BE2C (cell line): Measurements from ENCODE around the gene SLC24A3.

Experiments used
- DNase-seq: peaks from one replicate; pipeline ENCODE4 v3.0.0-alpha.2; 2020
- H3K27me3 ChIP-seq: fragments of 250-450 bp; sonication (Bioruptor Pico); 2 replicates; pipeline ENCODE4 v1.5.1; 2020; ENCODE audit warnings: mild to moderate bottlenecking
- H3K36me3 ChIP-seq: fragments of 250-450 bp; sonication (Bioruptor Pico); 2 replicates; pipeline ENCODE4 v1.5.1; 2020; ENCODE audit warnings: mild to moderate bottlenecking
- H3K4me1 ChIP-seq: fragments of 250-450 bp; sonication (Bioruptor Pico); 2 replicates; pipeline ENCODE4 v1.5.1; 2020
- H3K4me3 ChIP-seq: 2 replicates; pipeline ENCODE4 v1.5.1; 2011; ENCODE audit warnings: low read depth, low read length
- H3K9me3 ChIP-seq: fragments of 250-450 bp; sonication (Bioruptor Pico); 2 replicates; pipeline ENCODE4 v1.5.1; 2020
- TF ChIP-seq, protein P1 (sequence below): IDR thresholded peaks from 2 replicates; pipeline ENCODE4 v1.5.1; 2012; ENCODE audit warnings: mild to moderate bottlenecking, low read depth, low read length

SLC24A3 gene

DNA sequence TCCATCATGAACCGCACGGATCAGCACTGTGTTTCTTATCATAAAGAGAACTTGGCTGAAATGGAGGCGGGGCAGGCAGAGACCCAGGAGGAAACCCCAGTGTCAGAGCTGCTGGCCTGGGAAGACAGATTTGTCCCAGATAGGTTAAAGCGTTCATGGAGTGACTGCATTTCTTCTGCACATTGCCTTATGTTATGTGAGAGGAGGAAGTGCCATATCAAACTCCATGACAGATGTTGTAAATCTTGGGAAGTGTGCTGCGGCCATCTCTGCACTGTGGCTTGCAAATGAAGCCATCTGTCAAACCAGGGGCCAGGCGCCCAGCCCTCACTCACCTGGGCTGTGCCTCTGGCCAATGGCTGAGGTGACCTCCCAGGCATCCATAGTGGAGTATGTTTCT is 163.0 kb downstream of the SLC24A3 start:
- Histone ChIP-seq H3K27me3 (no peaks in the 10 kb centered on the region), H3K4me1 (no peaks in the 10 kb centered on the region), H3K9me3 (no peaks in the 10 kb centered on the region), H3K36me3 (no peaks in the 10 kb centered on the region), H3K4me3 (no peak overlapping the region)
- no peak for DNase-seq
- TF ChIP-seq, protein P1, sequence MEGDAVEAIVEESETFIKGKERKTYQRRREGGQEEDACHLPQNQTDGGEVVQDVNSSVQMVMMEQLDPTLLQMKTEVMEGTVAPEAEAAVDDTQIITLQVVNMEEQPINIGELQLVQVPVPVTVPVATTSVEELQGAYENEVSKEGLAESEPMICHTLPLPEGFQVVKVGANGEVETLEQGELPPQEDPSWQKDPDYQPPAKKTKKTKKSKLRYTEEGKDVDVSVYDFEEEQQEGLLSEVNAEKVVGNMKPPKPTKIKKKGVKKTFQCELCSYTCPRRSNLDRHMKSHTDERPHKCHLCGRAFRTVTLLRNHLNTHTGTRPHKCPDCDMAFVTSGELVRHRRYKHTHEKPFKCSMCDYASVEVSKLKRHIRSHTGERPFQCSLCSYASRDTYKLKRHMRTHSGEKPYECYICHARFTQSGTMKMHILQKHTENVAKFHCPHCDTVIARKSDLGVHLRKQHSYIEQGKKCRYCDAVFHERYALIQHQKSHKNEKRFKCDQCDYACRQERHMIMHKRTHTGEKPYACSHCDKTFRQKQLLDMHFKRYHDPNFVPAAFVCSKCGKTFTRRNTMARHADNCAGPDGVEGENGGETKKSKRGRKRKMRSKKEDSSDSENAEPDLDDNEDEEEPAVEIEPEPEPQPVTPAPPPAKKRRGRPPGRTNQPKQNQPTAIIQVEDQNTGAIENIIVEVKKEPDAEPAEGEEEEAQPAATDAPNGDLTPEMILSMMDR = no peak

DNA sequence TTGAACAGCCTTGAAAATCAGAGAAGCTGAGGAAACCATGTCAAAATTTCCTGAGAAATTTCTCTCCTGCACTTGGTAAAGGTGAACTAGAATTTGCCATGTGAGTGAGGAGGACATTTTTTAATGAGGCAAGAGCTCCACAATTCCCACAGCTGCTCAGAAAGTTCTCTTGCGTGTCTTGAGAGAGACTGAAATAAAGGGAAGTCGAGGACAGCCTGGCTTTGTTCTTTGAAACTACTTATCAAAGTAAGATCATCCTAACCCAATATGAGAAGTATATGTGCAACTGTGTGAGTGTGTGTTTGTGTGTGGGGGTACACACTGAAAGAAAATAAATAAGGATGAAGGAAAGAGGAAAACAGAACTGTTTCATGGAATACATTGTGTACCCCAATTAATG is 163.4 kb downstream of the SLC24A3 start:
- Histone ChIP-seq H3K4me1 (no peaks in the 10 kb centered on the region), H3K4me3 (no peak overlapping the region), H3K36me3 (no peaks in the 10 kb centered on the region), H3K27me3 (no peaks in the 10 kb centered on the region), H3K9me3 (no peaks in the 10 kb centered on the region)
- DNase-seq = no peak
- TF ChIP-seq, protein P1 = no peak

DNA sequence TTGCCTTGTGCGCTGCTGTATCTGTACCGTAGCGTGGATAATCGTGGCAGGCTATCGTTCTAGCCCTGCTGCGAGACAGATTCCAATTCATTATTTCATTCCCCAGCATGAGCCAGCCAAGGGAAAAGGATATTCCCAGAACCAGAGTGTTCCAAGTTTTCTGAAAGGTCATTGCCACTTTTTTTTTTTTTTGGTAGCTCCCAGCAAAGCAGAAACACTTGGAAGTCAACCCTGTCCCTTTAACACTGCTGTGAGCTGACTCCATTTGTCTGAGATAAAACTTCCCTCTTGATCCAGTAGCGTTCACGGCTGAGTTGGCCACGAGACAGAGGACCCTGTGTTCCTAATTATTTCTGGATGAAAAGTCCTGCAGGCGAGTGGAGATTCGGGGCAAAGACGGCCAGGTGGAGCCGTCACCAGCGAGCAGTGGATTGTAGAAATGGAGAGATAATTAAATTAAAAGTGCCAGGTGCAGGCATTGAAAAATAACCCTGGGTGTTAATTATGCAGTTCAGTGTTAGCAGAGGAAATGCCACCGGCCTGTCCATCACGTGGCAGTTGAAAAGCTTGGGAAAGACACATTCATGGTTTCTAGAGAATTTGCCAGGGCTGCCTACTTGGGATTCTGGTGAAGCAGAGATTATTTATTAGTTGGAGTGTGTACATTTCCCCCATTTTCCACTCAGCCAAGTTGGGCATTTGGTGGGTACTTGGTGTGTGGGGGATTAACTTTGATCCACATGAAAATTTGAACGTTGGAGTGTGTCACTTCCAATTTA is 164.2 kb downstream of the SLC24A3 start:
- DNase-seq = no peak
- TF ChIP-seq, protein P1 = no peak
- Histone ChIP-seq H3K36me3 (no peaks in the 10 kb centered on the region), H3K4me3 (no peak overlapping the region), H3K9me3 (no peaks in the 10 kb centered on the region), H3K4me1 (no peaks in the 10 kb centered on the region), H3K27me3 (no peaks in the 10 kb centered on the region)

DNA sequence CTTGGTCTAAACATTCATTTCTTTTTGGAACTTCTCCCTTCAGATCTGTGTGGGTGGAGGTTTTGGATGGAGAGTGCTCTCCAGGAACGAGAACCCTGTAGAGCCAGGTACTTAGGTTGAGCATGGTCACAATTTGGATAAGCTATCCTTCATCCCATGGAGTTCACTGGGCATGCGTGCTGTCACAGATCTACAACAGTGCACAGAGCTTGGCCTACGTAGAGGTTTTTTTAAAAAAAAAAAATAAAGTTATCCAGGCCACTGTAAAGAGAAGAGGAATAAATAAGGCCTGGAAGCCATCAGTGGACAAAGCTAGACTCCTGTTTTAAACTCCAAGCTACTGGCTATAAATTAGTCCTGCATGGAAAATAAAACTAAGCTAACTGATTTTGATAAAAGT is 165.6 kb downstream of the SLC24A3 start:
- no peak for DNase-seq
- Histone ChIP-seq H3K36me3 (no peaks in the 10 kb centered on the region), H3K9me3 (no peaks in the 10 kb centered on the region), H3K27me3 (no peaks in the 10 kb centered on the region), H3K4me3 (no peak overlapping the region), H3K4me1 (no peaks in the 10 kb centered on the region)
- TF ChIP-seq, protein P1 = no peak

DNA sequence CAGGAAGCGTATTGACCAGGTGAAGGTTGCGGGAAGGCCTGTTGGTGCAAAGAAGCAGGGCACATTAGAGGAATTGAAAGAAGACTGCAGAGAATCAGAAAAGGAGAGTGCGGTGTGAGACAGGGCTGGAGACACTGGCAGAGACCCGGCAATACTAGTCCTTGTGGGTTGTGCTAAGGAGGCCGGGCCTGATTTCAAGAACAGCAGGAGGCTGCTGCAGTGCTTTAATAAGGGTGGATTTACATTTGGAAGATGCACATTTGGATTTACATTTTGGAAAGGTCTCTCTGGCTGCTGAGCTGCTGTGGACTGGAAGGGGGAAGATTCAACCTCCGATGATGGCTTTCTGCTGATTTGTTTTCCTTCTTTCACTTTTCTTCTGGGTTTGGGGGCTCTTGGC is 167.8 kb downstream of the SLC24A3 start:
- no peaks in the 10 kb centered on the region for H3K4me1 ChIP-seq
- TF ChIP-seq, protein P1 = no peak
- DNase-seq = no peak
- no peak overlapping the region for H3K4me3 ChIP-seq
- no peaks in the 10 kb centered on the region for H3K27me3 ChIP-seq
- no peaks in the 10 kb centered on the region for H3K9me3 ChIP-seq
- no peaks in the 10 kb centered on the region for H3K36me3 ChIP-seq

DNA sequence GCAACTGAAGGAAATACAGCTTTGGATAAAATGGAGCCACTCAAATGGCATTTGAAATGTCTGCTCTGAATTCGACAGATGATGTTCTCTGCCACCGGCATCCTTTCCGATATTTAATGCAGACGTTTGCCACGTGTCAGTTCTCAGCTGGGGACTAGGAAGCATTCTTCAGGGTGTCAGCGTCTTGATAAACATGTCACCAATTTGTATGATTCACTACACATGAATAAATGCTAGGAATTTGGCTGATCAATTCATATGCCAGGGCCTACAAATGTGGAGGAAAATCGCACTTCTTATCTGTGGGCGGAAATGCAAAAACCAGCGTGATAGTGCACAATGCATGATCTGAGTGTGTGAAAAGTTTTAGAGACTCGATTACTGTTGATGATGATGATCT is 169.5 kb downstream of the SLC24A3 start:
- no peak for DNase-seq
- Histone ChIP-seq H3K27me3 (no peaks in the 10 kb centered on the region), H3K4me3 (no peak overlapping the region), H3K36me3 (no peaks in the 10 kb centered on the region), H3K4me1 (no peaks in the 10 kb centered on the region), H3K9me3 (no peaks in the 10 kb centered on the region)
- TF ChIP-seq, protein P1 = no peak
